HUES48 (cell line): ENCODE measurements around the gene SMIM15.

Source experiments
- H3K27ac ChIP-seq: one replicate; pipeline ENCODE4 v1.7.0; 2013; ENCODE audit warnings: low read depth, low read length, inconsistent platforms
- H3K27me3 ChIP-seq: 2 replicates; pipeline ENCODE4 v1.6.1; 2013; ENCODE audit warnings: mild to moderate bottlenecking, low read length; ENCODE audit not compliant: control insufficient read depth, insufficient read depth
- H3K36me3 ChIP-seq: 2 replicates; pipeline ENCODE4 v1.6.1; 2013; ENCODE audit warnings: low read length; ENCODE audit not compliant: control insufficient read depth, insufficient read depth
- H3K4me1 ChIP-seq: 2 replicates; pipeline ENCODE4 v1.6.1; 2013; ENCODE audit warnings: mild to moderate bottlenecking, low read length; ENCODE audit not compliant: control insufficient read depth, insufficient read depth
- H3K4me3 ChIP-seq: 2 replicates; pipeline ENCODE4 v1.5.1; 2013; ENCODE audit warnings: mild to moderate bottlenecking, low read depth, low read length
- H3K9ac ChIP-seq: 2 replicates; pipeline ENCODE4 v1.6.1; 2013; ENCODE audit warnings: mild to moderate bottlenecking, low read depth, low read length, moderate library complexity
- H3K9me3 ChIP-seq: 2 replicates; pipeline ENCODE4 v1.6.1; 2013; ENCODE audit warnings: low read length; ENCODE audit not compliant: control insufficient read depth, insufficient read depth

The SMIM15 gene

DNA sequence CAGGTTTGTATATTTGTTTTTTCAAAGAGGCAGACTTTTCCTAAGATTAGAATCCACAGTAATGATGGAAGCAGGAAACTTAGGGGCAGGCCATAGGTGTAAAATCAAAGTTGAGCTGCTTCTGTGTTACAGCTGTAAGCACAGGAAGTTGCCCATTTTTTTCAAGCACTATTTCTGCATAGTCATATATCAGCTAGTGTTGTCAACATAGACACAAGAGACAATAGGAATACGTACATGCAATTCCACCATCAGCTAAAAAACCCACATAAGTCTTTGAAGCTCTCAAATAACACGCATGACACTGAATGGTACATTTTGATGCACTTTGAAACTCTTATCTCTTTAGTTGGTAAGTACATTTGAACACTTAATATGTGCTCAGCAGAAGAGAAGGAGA lies 20.2 kb upstream of the SMIM15 start:
- Histone ChIP-seq H3K9ac (no peak overlapping the region), H3K9me3 (no peaks in the 10 kb centered on the region), H3K27me3 (no peaks in the 10 kb centered on the region), H3K27ac (no peak overlapping the region), H3K36me3 (no peaks in the 10 kb centered on the region), H3K4me3 (no peak overlapping the region), H3K4me1 (peaks cover 6% of the 10 kb centered on the region; the same call in 1 of the 2 replicates)

DNA sequence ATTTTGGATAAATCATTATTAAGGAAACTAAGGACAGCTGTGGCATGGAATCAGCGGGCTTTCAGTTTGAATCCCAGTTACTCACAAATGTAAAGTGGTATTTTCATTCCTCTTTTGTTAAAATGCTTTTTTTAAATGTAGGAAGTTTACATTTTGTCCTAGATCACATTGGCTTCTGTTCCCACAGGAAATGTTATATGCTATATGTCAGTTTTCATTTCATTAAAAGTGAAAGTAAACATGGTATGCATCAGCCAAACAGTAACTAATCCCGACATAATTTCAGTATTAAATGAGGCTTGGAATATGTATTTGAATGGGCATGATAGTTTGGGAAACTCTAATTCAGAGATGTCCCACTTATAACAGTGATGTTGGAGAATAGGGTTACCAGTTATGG lies 18.6 kb upstream of the SMIM15 start:
- no peaks in the 10 kb centered on the region for H3K36me3 ChIP-seq
- no peaks in the 10 kb centered on the region for H3K9me3 ChIP-seq
- H3K27ac ChIP-seq, result no peak overlapping the region
- H3K4me3 ChIP-seq, result no peak overlapping the region
- no peak overlapping the region for H3K9ac ChIP-seq
- H3K4me1 ChIP-seq, result no peaks in the 10 kb centered on the region
- H3K27me3 ChIP-seq, result no peaks in the 10 kb centered on the region

DNA sequence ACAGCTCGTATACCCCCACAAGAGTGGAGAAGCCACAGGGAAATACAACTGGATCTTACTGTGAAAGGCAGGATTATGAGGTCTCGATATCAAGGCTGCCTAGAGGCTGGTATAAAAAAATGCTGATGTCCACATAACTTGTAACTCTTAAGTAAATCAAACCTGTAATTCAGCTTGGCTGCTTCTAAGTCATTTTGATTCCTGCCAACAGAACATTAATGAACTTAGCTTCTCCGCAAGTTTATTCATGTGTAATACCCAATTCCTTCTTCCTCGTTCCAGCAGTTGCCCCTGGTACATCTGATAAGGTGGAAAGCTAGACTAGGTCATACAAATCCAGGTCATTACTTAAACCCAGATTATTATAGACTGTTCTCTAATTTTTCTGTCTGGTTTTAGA lies 16.4 kb upstream of the SMIM15 start:
- Histone ChIP-seq H3K27me3 (no peaks in the 10 kb centered on the region), H3K36me3 (no peaks in the 10 kb centered on the region), H3K9me3 (no peaks in the 10 kb centered on the region), H3K4me1 (no peaks in the 10 kb centered on the region), H3K4me3 (no peak overlapping the region), H3K27ac (no peak overlapping the region), H3K9ac (no peak overlapping the region)

DNA sequence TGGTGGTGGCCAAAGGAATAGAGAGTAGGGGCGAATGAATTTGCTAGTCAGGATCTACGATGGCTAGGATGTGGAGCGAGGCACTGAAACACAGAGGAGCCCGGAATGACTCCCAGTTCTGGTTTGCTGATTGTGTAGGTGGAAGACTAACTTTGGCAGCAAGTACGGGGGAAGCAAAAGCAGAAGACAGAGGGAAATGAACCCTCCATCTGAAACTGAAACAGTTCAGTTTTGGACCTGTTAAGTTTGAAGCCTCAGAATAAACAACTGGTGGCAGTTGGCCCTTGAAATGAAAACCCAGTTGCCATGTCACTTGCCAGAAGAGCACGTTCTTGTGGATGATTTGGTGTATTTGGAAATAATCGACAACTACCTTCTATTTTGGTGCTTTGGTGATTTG lies 15.4 kb upstream of the SMIM15 start:
- Histone ChIP-seq H3K27ac (no peak overlapping the region), H3K4me3 (no peak overlapping the region), H3K9me3 (no peaks in the 10 kb centered on the region), H3K9ac (no peak overlapping the region), H3K4me1 (no peaks in the 10 kb centered on the region), H3K27me3 (no peaks in the 10 kb centered on the region), H3K36me3 (no peaks in the 10 kb centered on the region)

DNA sequence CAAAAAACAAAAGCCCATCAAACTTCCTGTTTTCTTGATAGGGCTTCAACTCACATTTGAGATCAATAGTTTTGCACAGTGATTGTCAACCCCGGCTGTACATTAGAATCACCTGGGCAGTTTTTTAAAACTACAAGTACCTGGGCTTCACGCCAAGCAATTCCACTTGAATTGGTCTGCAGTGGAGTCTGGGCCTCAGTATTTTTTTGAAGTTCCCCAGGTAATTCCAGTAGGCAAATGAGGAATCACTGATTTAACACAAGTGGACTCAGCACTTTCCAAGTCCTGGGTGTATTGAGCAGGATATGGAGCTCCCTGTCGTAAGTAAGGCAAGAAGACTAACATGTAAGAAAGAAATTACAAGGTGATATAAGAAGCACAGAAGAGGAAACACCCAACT lies 14.8 kb upstream of the SMIM15 start:
- H3K9ac ChIP-seq, result no peak overlapping the region
- no peaks in the 10 kb centered on the region for H3K4me1 ChIP-seq
- no peaks in the 10 kb centered on the region for H3K9me3 ChIP-seq
- no peak overlapping the region for H3K4me3 ChIP-seq
- no peaks in the 10 kb centered on the region for H3K36me3 ChIP-seq
- H3K27ac ChIP-seq, result no peak overlapping the region
- no peaks in the 10 kb centered on the region for H3K27me3 ChIP-seq

DNA sequence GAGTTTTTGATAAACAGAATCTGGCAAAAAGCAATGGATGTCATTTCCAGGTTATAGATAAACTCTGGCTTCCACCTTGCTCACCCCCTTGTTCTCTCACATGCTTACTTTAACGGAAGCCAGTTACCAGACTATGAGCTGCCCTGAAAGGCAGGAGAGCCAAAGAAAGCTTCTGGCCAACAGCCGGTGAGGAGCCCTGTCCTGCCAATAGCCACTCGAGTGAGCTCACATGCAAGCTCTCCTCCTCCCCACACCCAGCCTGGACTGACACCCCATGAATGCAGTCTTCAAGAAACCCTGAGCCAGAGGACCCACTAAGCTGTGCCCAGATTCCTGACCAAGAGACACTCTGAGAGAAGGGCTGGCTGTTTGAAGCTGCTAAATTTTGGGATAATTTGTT lies 14.4 kb upstream of the SMIM15 start:
- Histone ChIP-seq H3K4me1 (no peaks in the 10 kb centered on the region), H3K27me3 (no peaks in the 10 kb centered on the region), H3K4me3 (no peak overlapping the region), H3K27ac (no peak overlapping the region), H3K9ac (no peak overlapping the region), H3K9me3 (no peaks in the 10 kb centered on the region), H3K36me3 (no peaks in the 10 kb centered on the region)

DNA sequence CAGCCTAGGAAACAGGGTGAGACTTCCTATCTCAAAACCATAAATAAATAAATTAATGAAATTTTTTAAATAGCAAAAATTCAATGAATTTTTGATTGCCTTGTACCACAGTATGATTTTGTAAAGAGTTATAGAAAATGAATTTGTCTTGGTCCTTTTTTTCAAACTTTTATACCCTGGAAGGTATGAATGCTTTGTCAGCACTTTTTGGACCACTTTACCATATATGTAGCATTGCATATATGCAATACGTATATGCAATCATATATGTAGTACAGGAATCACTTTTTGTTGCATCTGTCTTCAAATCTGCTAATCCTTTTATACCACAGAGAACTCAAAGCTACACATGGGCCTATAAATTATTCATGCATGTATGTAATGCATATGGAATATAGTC lies 9.2 kb upstream of the SMIM15 start:
- Histone ChIP-seq H3K27ac (no peak overlapping the region), H3K9ac (no peak overlapping the region), H3K36me3 (no peaks in the 10 kb centered on the region), H3K27me3 (no peaks in the 10 kb centered on the region), H3K4me3 (no peak overlapping the region), H3K9me3 (no peaks in the 10 kb centered on the region), H3K4me1 (0 out of 2 replicates have a peak, but pooled peaks cover 4% of the 10 kb centered on the region)

DNA sequence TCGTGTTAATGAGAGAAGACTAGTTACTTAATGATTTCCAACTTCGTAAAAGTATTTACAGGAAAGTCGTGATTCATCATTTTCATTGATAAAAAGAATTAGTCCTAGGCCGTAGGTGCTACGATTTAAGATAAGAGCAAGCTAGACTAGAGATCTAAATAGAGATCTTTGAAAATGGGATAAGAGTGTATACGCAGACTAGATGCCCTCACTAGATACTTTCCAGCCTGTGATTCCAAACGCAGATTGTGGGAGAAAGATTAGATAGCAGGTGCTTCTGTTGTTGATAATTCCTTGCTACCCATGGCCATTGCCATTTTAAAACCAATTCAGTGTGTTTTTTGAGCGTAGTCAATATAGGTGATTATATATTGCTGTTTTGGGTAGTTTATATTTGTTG lies 6.7 kb upstream of the SMIM15 start:
- Histone ChIP-seq H3K9me3 (no peaks in the 10 kb centered on the region; the same call in 1 of the 2 replicates), H3K36me3 (no peaks in the 10 kb centered on the region), H3K27me3 (no peaks in the 10 kb centered on the region), H3K4me1 (peaks cover 10% of the 10 kb centered on the region; the same call in 1 of the 2 replicates), H3K27ac (no peak overlapping the region), H3K4me3 (no peak overlapping the region), H3K9ac (no peak overlapping the region)

DNA sequence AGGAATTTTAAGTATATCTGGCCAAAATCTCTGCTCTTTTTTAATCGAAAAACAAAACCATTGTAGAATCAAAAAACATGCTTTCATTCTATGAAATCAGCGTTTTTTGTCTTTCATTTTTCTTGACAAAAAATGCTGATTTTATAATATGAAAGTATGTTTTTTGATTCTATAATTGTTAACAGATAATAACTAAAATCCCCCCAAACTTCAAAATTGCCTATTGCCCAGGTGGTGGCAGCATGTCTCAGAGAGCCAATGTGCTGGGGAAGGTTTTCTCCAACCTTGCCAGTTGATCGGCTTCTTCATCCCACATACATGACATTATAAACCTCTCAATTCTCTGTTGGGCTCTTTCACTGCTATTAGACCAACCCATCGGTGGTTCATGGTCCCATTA lies 5.1 kb upstream of the SMIM15 start:
- Histone ChIP-seq H3K36me3 (no peaks in the 10 kb centered on the region), H3K27me3 (no peaks in the 10 kb centered on the region), H3K9ac (no peak overlapping the region), H3K9me3 (no peaks in the 10 kb centered on the region; the same call in 1 of the 2 replicates), H3K4me3 (no peak overlapping the region), H3K27ac (no peak overlapping the region), H3K4me1 (peaks cover 10% of the 10 kb centered on the region)

DNA sequence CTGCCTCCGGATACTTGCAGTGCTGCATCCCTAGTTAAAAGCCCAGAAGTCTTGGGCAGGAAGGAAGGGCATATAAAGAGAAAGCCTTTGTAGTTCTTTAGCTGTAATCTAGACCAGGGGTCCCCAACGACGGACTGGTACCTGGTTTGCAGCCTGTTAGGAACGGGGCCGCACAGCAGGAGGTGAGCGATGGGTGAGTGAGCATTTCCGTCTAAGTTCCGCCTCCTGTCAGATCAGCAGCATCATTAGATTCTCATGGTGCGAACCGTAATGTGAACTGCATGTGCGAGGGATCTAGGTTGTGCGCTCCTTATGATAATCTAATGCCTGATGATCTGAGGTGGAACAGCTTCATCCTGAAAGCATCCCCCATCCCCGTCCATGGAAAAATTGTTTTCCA lies 1.6 kb upstream of the SMIM15 start:
- peak overlapping the region; percentile 97 for H3K4me3 ChIP-seq
- H3K9ac ChIP-seq, result no peak overlapping the region
- H3K27me3 ChIP-seq, result no peaks in the 10 kb centered on the region
- H3K9me3 ChIP-seq, result no peaks in the 10 kb centered on the region; the same call in 1 of the 2 replicates
- H3K27ac ChIP-seq, result no peak overlapping the region
- peaks cover 21% of the 10 kb centered on the region for H3K36me3 ChIP-seq
- peaks cover 13% of the 10 kb centered on the region for H3K4me1 ChIP-seq

DNA sequence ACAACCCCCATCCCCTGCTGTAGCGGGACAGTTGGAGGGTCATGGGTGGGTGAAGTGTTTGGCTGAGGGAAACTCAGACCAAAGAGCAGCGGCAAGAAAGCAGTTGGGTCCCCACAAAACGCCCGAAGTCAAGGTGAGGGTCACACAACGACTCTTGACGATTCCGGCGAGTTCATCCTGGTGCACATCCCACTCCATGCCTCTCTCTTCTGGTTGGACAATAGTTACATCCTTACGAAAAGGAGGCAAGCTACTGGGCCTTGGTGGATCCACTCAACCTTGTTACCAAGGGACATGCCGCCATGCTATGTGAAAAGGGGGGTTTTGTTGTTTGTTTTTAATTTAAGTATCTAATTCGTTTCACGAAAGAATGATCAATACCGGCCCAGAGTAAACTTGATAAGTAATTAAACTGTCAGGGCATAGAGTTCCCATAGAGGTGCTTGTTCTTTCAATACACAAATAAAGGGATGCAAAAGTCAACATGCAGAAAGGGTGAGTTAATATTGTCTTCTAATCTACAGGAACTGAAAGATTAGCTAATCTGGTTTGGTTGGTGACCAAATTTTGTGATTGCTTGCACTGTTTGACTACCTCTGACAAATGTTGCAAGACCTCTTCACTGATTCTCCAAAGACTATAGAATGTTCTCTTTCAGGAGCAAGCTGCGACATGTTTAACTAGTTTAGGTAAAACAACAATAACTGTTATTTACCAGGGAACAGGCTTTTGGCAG lies 732 bp upstream of the SMIM15 start:
- H3K27ac ChIP-seq, result peak overlapping the region; percentile 85
- H3K9me3 ChIP-seq, result no peaks in the 10 kb centered on the region; the same call in 1 of the 2 replicates
- H3K4me1 ChIP-seq, result peaks cover 9% of the 10 kb centered on the region
- no peaks in the 10 kb centered on the region for H3K27me3 ChIP-seq
- H3K9ac ChIP-seq, result peak overlapping the region; percentile 92
- peaks cover 30% of the 10 kb centered on the region for H3K36me3 ChIP-seq
- peak overlapping the region; percentile 97 for H3K4me3 ChIP-seq
